COR-L47 (cell line): ENCODE measurements around the gene THOC7.

Experiments used
- DNase-seq: peaks from one replicate; lab custom pipeline; 2025; lab: John Stamatoyannopoulos, UW

THOC7 gene

DNA sequence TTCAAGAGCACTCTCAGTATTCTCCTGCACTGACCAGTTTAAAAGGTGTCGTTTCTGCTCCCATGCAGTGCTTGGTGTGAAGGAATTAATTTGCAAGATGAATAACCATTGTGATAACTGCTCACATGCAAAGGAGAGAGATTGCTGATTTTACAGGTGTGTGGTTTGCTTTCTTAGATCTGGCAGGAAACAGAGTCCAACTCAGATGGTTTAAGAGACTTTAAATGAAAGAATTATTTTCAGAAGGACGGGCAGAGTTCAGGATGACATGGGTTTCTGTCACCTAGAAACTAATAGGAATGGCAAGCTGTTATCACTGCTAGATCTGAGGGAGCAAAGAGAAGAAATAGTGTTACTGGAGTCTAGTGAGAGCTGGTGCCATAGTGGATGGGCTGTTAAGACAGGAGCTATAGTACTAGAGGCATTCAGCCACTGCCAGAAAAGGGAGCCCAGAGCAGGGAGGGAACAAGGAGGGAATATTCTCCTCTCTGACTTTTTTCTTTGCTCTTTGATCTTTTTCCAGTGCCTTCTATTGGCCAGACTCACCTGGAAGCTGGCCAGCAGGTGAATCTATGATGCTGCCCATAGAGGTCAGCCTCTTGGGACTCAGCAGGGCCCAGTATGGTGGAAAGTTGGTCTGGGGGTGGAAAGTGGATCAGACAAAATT lies 14.9 kb upstream of the THOC7 start:
- no peak for DNase-seq

DNA sequence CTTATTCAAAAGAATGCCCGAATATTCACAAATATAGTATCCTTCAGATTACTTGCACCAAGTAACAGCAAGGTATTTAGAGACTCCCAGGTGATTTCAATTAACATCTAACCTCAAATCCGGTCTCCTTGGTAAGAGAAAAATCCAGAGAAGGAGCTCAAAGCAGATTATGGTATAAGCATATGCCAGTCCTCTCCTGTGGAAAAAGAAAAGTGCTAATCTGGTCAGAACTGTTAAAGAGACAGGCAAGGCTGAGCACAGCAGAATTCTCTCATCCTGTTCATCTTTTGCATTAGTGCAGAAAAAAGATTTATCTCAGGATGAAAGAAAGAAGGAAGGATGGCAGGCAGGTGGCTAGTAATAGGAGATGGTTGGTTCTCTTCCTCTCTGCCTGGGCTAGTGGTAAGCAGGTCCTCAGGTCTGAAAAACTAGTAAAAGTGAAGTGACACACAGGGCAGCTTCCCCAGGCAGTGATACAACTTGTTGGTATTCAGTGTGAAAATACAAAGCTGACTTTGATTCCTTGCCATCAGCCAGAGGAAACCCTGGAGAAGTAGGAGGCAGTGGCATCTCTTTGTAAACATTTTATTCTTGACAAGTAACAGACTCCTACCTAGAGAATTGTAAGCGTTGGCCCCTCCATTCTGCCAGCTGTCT lies 14.3 kb upstream of the THOC7 start:
- no peak for DNase-seq

DNA sequence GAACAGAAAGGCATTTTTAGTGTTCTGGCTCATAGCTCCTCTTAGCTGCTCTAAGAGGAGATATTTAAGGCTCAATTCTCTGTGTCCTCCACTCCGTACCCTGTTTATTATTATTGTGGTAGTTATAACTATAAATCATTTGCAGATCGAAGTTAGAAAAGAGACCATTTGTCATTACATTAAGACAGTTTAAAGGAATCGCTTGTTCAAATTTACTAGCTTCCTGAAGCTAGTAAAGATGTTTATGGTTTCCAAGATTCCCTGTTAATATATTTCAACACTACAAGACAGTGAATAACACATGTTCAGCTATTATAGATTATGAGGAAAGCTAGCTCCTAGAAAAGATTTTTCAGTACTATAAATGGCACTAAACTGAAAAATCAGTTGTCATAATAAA lies 12.7 kb upstream of the THOC7 start:
- no peak for DNase-seq

DNA sequence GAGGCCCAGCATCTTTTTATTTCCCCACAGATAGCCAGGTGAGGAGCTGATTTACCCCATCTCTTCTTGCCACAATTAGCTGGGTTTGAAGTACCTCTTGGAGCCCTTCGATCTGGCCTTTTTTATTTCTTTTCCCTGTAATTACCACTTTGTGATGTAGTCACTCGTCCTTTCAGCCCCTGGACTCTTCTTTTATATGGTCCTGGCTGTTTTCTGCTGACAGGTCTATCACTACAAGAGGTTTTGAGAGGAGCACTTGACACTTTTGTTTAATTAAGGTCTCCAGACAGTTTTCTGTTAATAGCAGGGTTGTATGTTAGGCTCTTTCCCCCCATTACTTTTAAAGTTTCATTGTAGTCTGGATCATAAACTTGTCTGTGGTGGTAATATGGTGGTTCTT lies 11.9 kb upstream of the THOC7 start:
- no peak for DNase-seq

DNA sequence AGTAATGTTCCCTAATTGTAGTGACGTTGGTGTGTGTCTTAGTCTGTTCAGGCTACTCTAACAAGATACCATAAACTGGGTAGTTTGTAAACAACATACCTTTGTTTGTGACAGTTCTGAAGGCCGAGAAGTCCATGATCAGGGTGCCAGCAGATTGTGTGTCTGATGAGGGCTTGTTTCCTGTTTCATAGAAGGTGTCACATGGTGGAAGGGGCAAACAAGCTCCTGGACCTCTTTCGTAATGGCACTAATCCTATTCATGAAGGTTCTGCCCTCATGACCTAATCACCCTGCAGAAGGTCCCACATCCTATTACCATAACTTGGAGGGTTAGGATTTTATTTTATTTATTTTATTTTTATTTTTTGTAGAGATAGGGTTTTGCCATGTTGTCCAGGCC lies 11.2 kb upstream of the THOC7 start:
- no peak for DNase-seq

DNA sequence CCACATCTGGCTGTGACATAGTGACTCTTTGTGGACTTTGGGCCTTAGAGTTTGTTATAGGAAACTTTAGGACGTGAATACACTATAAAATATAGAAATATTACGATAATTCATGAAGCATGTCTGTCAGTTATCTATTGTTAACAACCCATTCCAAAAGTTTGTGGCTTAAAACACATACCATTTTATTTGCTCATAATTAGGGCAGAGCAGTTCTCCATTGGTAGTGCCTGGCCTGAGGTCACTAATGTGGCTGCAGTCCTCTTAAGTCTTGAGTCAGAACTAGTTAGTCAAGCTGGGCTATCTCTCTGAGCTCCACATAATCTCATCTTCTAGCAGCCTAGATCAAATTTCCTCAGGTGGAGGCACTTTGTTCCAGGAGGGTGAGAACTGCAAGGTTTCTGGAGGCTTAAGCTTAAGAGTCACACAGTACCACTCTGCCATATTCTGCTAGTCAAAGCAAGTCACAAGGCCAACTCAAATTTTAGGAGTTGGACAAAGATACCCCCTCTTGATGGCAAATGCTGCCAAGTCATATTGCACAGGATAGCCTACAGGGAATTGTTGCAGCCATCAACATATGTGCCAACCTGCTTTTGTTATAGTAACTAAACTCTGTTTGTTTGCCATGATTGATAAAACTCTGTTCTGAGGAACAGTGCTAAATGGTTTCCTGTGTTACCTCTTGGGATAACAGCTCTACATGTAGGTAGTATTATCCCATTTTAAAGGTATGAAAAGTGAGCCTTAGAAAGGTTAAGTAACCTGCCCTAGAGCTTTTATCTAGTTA lies 8.7 kb upstream of the THOC7 start:
- DNase-seq, result no peak

DNA sequence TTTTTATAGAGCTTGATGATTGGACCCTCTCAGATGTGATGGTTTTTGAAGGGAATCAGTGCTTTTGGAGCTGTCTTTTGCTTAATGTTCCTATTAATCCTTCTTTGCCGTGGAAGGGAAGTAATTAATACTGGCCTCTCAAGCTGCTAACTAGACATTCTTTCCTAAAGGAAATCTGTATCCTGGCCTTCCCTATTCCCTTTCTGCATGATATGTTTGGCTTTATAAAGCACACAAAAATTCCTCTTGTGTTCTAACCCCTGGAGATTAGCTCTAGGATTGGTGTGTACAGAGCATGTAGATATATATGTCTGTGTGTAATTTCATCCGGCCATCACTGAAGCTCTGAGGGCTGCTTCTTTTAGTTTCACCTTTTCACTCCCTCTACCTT lies 7.0 kb upstream of the THOC7 start:
- DNase-seq, result no peak

DNA sequence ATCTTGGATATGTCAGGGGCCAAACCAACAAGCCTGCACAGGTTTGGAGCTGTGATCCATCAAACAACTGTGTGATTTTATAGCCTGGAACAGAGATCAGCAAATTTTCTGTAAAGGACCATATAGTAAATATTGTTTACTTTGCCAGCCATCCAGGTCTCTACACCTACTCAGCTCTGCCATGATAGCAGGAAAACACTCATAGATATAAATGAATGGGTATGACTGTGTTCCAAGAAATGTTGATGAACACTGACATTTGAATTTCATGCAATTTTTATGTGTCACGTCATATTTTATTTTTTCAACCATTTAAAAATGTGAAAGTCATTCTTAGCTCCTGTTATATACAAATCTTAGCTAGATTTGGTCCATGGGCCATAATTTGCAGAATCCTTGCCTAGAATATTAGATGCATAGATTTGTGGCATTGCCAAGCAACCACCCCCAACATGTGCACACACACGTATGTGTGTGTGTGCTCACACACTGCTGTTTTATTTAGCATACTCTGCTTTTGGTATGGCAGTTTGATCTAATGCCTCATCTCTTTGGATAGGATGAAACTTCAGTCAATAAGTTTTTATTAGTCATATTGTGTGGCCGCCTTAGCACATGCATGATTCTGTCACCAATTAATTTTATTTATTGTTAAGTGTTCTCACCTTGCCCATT lies 6.5 kb upstream of the THOC7 start:
- DNase-seq, result no peak

DNA sequence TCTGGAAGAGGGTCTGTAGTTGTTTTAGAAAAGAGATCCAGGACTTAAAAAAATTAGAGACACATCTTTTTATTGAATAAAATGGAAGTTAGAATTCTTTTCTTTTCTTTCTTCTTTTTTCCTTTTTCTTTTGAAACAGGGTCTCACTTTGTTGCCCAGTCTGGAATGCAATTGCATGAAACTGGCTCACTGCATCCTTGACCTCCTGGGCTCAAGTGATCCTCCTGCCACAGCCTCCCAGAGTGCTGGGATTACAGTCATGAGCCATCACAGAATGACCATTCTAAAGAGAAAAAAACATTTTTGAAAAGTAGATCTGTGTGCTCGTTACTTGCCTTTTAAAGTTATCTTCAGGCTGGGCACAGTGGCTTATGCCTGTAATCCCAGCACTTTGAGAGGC lies 3.6 kb upstream of the THOC7 start:
- DNase-seq, result no peak

DNA sequence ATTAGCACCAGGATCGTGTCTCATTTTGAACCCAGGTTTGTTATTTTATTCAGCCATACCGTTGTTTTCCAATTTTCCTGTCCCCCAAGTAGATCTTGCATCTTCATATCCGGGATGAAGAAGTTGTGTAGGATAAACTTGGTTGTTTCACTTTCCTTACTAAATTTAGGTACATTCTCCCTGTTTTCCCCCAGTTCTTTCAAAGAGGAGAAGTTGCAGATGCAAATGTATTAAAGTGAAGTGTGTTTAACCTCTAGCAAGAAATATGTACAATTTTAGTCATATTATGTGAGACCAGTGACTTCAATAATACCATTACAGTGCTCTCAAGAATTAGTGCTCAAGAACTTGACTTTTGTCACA lies 1.3 kb upstream of the THOC7 start:
- no peak for DNase-seq

DNA sequence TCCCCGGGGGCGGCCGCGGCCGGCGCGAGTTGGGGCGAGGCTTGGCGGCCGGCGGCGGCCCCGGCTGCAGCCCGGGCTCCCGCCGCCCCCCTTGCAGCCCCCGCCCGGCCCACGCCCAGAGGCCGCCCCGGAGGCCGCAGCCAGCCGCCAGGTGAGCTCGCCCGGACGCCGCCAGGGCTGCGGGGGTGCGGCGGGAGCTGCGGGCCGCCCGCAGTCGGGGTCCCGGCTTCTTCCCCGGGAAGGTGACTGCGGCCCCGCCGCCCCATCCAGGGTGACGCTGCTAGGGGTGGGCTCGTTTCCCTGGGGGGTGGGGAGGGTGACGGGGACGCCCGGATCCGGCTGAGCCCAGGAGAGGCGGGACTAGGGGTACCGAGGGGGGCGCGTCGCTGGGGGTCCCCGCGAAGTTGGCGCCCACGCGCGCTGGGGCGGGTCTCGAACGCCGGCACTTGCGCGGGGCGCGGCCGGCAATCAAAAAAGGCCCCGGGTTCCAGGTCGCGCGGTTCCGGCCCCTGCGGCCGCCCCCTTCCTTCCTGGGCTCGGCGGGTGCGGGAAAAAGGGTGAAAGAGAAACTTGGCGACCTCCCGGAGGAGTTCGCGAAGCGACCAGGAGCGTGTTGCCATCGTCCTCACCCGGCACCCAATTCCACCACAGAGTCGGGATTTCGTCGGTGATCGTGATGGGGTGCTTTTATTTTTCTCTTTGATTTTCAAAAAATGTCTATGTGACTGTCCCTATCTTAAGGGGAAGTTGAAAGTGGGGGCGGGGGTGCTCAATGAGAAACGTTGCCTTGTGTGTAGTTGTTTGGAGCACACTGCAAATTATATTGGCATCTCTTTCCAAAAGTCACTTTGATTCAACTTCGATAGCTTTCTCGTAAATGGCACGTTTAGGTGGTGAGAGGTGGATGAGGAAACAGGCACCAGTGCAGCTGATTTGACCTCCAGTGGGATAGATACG lies 681 bp upstream of the THOC7 start:
- DNase-seq, result no peak

DNA sequence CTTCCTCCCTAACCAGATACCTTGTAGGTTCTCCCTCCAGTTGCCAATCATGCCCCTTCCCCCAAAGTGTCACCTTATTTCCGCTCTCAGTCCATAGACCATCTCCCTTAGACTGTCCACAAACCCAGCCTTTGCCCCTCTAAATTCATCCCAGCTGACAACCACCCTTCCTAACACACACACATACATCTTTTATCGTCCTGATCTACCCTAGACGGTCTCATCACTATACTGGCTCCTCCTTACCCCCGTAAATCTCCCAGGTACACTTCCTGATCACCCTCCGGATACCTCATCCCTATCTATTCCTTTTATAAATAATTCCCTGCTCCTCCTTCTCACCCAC lies 828 bp downstream of the THOC7 start:
- no peak for DNase-seq

DNA sequence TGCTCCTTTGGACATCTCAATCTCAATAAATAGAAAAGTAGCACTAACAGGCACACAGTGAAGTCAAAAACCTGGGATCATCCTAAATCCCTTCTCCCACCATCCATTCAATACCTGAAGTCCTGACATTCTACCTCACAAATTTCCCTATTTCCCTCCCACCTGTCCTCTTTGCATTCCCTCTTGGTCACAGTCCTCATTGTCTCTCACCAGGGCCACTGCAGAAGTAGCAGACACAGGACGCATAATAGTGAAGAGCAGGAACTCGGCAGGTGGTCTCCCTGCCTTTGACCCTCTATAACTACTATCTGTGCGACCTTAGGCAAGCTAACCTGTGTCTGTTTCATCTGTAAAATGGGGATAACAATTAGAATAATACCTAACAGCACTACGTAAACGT lies 2.3 kb downstream of the THOC7 start:
- DNase-seq, result no peak

DNA sequence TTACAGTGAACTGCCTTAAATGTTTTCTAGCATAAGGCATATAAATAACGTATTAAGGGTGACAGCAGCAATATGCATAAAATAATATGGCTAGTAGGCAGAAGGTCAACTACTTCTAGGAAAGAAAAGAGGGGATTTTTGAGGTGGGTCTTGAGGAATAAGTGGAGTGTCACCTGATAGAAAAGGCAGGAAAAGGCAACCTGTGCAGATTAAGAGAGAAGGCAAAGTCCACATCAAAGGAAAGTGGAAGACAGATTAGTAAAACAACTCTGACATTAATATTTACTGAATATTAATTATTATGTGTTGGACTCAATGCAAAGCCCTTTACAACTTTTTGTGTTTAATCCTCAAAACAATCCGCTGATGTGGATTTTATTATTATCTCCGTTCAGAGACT lies 2.8 kb downstream of the THOC7 start:
- DNase-seq, result no peak

DNA sequence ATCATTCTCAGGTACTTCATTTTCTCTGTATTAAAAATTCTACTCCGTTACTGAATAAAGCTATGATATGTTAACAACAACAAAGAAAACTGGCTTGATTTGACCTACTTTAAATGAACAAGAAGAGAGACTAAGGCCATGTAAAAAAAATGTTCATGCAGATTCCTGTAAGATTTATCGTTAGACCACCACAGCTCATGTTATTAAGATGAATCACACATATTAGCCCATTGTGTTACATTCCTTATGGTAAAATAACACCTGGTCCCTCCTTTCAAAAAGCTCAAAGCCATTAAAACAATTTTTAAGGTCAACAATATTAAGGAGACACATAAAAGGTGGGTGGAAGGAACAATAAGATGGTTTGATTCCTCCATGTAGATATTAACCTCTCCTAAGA lies 6.3 kb downstream of the THOC7 start:
- no peak for DNase-seq

DNA sequence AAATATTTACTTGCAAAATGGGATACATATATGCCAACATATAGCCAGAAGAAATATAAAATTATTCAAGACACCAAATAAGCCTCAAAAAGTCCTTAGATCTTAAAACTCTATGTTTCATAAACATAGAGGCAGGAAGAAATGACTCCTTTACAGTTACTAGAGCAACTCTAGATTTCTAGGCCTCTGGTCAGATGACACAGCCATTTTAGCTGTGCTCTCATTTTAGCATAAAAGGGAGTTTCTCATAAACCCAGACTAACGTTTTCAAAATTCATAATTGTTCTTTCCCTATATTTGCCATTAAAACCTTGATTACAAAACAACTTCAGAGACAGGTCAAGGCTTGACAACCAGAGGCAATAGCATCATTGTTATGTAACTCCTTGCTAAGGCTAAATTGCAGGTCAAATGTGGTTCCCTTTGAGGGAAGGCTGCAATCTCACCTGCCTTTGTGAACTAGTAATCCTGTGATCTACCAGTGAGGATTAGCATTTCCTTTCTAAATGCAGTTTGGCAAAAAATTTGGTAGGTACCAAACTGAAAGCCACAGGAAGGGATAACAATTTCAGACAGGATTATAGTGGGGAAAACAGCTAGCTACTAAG lies 8.2 kb downstream of the THOC7 start:
- DNase-seq, result no peak

DNA sequence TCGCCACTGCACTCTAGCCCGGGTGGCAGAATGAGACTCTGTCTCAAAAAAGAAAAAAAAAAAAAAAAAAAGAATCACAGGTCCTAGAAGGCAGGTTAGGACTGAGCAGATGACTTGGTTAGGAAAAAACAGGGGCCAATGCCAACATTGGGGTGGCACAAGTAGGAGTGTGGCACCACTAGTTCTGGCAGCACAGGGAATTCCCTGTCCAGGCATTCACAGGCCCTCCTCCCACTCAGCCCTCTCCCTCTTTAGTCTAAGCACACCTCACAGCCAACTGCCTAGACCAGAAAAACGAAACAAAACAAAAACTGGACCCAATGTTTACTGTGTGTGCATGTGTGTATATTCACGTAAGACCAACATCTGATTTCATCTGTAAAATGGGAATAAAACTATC lies 10.5 kb downstream of the THOC7 start:
- DNase-seq, result no peak

DNA sequence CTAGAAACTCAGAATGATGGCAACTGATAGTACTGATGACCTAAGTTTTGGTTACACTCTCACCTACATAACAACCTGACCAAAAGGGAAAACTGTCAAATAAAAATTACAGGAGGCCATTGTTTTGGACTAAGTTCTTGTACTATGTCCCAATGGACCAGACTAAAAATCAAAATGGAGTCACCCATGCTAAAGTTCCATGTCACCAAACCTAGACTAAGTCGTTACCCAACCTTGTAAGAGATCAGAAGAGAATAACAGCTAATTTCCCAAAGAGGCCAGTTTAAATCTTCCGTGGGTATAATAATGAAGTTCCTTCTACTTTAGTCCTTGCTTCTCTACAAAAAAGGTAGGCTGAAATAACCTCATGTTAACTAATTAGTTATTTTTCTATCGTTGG lies 12.3 kb downstream of the THOC7 start:
- no peak for DNase-seq

DNA sequence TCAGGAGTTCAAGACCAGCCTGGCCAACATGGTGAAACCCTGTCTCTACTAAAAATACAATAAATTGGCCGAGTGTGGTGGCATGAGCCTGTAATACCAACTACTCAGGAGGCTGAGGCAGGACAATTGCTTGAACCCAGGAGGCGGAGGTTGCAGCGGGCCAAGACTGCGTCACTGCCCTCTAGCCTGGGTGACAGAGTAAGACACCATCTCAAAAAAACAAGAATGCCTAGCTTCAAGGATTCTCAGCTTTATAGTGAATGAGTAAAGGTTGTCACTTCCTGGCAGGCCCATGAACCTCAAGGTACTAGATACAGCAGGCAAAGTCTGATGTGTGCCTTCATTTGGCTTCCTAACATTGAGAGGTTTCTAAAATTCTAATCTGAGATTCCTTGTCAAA lies 14.4 kb downstream of the THOC7 start:
- no peak for DNase-seq

DNA sequence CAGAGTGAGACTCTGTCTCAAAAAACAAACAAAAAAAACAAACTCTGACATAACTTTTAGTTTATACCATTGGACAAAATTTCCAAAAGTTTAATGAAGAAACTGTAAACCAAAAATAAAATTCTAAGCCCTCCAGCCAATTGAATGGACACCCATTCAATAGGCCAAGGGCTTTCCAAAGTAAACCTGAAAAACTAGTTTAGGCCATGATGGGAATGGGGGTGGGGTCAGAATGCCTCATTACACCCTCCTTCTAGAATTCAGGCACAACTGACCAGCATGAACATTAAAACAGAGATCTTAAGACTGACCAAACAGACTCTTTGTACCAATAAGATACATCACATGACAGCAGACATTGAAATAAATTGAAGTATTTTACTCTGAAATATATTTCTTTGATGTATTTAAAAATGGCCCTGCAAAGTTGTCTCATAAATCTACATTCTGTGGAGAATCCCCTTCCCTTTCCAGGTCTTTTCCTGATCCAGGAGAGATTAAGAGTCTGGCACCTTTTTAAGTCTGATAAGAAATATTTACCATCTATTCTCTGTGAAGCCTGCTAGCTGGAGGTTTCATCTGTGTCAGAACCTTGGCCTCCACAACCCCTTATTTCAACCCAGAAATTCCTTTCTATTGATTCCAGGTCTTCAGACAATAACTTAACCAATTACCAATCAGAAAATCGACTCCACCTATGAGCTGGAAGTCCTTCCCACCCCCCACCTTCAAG lies 15.7 kb downstream of the THOC7 start:
- DNase-seq, result no peak

DNA sequence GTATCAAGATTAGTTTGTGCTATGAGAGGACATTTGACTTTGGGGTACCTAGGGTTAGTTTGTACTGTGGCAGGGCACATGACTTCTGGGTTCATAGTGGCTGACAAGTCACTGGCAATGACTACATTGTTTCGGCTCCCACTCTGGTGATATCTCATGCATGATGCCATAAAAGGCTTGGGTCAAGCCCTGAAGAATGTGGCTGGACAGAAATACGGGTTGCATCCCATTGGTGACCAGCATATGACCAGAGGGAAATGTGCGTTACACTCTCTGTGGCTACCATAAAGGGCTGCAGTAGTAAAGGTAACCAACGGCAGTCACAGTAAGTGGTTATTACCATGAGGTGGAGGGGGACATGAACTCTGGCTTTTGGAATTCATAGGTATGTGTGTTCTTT lies 18.4 kb downstream of the THOC7 start:
- DNase-seq, result no peak
